Epithelial cell of esophagus (primary cell): Measurements from ENCODE around the gene PARL.

Experiments used
- DNase-seq: peaks from one replicate; pipeline ENCODE4 v3.0.0; 2010; ENCODE audit warnings: low read depth
- H3K4me3 ChIP-seq: 2 replicates; pipeline ENCODE4 v1.5.1; 2011; ENCODE audit warnings: mild to moderate bottlenecking, low read length, control low read depth
- CTCF ChIP-seq: IDR thresholded peaks from 2 replicates; pipeline ENCODE4 v1.5.1; 2011; ENCODE audit warnings: low read depth, mild to moderate bottlenecking, low read length, control low read depth, inconsistent platforms; ENCODE audit not compliant: insufficient read depth; ENCODE audit errors: missing control alignments

Gene PARL

GRCh38 chr3:183782576-183783276 is 102.0 kb downstream of the PARL start:
- TF ChIP-seq CTCF: no peak
- no peak for DNase-seq
- no peak overlapping the region for H3K4me3 ChIP-seq

DNA sequence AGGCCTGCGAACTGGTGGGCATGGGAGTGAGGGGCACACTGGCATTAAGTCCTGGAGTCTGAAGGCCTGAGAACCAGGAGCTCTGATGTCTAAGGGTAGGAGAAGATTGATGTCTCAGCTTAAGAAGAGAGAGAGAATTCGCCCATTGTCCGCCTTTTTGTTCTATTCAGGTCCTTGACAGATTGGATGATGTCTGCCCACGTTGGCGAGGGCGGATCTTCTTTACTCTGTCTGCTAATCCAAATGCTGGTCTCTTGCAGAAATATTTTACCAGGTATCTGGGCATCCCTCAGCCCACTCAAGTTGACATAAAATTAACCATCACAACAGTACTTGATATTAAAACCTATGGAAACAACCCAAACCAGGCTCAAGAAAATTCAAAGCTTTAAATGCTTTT is 103.4 kb downstream of the PARL start:
- no peak overlapping the region for H3K4me3 ChIP-seq
- no peak for DNase-seq
- TF ChIP-seq CTCF: no peak

- no peak for TF ChIP-seq CTCF
- DNase-seq: no peak
- H3K4me3 ChIP-seq: no peak overlapping the region
These were observed 104.7 kb downstream of the PARL start for GRCh38 chr3:183779896-183780465.
